Bronchus fibroblast of lung (primary cell): ENCODE data around the gene ME3. TPM values are rescaled to one million over a fixed set of nuclear protein-coding genes. Genes with fewer than 3 reads are reported as not detected.

Source experiments
- total RNA-seq: library from RNA; depleted of rRNA; stranded (reverse); fragments of >200 nt; gene quantifications from 2 replicates; pipeline ENCODE4 v1.2.3, GENCODE V29; 2015

ME3 gene
- 34.0 and 38.9 TPM in 2 replicates for total RNA-seq

DNA sequence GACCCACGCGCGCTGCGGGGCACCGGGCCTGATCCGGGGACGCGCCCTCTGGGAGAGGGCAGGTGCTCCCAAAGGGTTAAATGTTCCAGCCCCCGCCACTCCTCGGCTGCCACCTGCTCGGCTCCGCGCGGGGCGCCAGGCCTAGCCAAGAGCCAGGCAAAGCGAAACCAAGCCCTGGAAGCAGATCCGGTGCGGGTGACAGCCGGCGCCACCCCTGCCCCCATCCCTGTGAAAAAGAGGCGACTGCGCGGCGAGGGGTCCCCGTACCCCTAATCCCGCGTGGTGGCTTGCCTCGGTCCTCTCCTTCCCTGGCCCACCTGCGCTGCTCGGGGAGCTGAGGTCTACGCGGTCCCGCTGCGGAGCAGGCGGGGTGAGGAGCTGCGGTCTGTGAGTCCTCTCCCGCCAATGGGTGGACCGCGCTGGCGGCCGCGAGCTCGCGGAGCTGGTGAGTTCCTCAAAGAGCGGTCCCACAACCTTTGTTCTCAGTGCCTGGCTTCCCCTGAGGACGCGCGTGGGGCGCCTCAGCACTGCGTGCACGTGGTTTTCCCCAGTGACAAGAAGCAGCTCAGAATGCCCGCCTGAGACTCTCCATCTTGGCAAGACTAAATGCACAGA, at the start of gene ME3:
TSS of gene ME3 (minus strand) at position 610 of the 615 bp plus-strand sequence.

Other genes with a start within 250 kb of the ME3 start
- gene PRSS23, start 127.9 kb upstream of the ME3 start, total RNA-seq, result 93.8 TPM in 2 replicates